DMS 273 (cell line): ENCODE results near the gene CYP2S1.

Experiments
- DNase-seq: peaks from one replicate; lab custom pipeline; 2025; ENCODE audit not compliant: unreplicated experiment; lab: John Stamatoyannopoulos, UW

CYP2S1 gene

DNA sequence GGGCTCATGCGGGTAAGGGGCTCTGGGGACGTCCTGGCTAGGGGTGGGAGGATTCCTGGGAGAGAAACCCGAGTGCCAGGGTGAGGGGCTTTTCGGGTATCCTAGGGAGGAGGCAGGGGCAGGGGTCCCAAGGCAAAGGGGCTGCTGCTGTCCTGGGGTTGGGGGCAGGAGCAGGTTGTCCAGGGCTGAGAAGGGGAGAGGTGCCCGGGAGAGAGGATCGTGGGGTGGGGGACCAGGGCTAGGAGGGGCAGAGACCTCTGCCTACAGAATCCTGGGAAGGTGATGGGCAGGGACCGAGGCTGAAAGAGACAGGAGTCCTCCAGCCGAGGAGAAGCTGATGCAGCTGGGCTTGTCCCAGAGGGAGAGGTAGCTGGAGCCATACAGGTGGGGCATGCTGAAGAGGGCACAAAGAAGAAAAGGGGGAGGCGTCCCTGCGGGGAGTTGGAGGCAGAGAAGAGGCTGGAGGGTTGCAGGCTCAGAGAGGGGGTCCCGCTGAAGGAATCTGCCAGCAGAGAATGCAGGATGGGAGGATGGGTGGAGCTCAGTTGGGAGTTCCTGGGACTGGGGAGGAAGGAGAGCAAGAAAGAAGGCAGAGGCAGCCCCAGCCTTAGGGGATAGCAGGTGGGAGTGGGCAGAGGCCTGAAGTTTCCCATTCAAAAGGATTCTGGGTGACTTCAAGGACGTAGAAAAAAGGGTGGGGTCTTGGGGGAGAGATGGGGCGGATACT lies 574 bp downstream of the CYP2S1 start:
- DNase-seq = no peak

DNA sequence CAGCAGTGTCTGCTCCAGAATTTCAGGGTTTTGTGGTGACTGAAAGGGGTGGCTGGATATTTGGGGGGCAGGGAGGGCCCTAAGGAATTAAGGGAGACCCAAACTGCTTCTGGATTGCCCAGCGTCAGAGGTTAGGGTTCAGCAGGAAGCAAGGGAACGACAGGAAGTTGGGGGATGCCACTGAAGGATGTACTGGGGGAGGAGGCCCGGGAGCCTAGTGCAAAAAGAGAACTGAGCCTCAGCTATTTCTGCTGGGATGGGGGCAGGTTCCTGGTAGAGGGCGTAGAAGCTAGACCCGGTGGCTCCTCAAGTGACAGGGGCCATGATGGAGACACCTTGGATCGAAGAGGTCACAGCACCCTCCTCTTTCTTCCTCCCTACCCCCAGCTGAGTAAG lies 1.1 kb downstream of the CYP2S1 start:
- no peak for DNase-seq

GRCh38 chr19:41195675-41196497 lies 2.9 kb downstream of the CYP2S1 start:
- no peak for DNase-seq

DNA sequence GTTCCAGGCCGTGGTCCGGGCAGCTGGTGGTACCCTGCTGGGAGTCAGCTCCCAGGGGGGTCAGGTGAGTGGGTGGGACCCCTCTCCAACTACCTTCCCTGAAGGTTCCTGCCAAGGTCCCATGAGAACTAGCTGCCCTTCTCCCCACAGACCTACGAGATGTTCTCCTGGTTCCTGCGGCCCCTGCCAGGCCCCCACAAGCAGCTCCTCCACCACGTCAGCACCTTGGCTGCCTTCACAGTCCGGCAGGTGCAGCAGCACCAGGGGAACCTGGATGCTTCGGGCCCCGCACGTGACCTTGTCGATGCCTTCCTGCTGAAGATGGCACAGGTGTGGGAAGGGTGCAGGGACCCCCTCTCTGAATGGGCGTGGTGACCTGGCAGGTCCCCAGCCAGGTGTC lies 5.5 kb downstream of the CYP2S1 start:
- DNase-seq = no peak

- DNase-seq = no peak
Measured at GRCh38 chr19:41203371-41203770, 10.4 kb downstream of the CYP2S1 start.

- peak; percentile 85 for DNase-seq
Measured at GRCh38 chr19:41204338-41204737, 11.3 kb downstream of the CYP2S1 start.

- no peak for DNase-seq
Measured at GRCh38 chr19:41205995-41206394, 13.0 kb downstream of the CYP2S1 start.

GRCh38 chr19:41206456-41206855 lies 13.4 kb downstream of the CYP2S1 start:
- DNase-seq = no peak

GRCh38 chr19:41206926-41207750 lies 14.1 kb downstream of the CYP2S1 start:
- no peak for DNase-seq

DNA sequence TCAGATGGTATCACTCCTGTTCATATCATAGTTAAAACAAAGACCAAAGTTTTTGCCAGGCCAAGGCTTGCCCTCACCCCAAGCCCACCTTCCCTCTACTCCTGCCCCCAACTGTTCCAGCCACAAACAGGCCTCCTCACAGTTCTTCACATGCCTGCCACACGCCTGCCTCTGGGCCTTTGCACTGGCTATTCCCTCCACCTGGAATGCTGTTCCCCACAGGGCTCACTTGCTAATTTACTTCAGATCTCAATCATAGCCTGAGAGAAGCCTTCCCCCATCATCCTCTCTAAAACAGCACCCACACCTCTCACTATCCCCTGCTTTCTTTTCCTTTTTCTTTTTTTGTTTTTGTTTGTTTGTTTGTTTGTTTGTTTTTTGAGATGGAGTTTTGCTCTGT lies 21.1 kb downstream of the CYP2S1 start:
- DNase-seq = no peak

DNA sequence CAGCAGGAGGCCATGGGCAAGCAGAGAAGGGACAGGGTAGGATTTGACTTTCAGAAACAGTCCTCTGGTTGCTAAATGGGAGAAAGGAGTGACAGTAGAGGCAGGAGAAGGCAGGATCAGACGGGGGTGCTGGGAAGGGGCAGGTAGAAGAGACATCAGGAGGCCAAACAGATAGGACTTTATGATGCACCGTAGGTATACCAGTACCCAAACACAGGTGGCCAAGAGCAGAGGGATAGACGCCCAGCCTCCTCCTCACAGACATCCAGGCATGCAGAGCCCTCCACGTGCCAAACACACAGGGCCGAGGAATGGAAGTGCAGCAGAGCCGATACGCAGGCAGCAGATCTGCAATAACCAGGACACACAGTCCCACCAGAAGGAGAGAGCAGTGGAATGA lies 24.7 kb downstream of the CYP2S1 start:
- no peak for DNase-seq

GRCh38 chr19:41218249-41218614 lies 25.2 kb downstream of the CYP2S1 start:
- DNase-seq = no peak

- DNase-seq = no peak
Measured at GRCh38 chr19:41218615-41219507, 25.8 kb downstream of the CYP2S1 start, which contains the start of gene AXL. TSS of gene AXL (plus strand) at chr19:41219223. CDS start at chr19:41219393, 170 bp downstream.

- DNase-seq = no peak
Measured at GRCh38 chr19:41219924-41220567, 27.0 kb downstream of the CYP2S1 start.

- DNase-seq = no peak
Measured at GRCh38 chr19:41220811-41221210, 27.8 kb downstream of the CYP2S1 start.

GRCh38 chr19:41221514-41222205 lies 28.6 kb downstream of the CYP2S1 start:
- DNase-seq = no peak

DNA sequence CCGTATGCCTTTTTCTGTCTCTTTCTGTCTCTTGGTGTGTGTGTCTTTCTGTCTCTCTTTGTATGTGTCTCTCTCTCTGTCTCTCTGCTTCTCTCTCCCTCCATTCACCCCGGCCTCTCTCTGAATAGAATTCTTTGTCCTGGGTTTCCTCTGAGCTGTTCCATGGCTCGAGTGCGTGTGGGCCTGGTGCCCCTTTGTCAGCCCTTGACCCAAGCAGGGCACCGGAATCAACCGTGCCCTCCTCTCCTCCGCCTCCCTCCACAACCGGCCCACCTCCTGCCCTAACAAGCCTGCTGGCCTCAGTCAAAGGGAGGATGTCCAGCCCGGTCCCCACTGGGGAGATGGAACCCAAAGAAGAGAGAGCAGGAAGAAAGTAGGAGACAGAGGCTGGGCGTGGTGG lies 29.2 kb downstream of the CYP2S1 start:
- no peak for DNase-seq

DNA sequence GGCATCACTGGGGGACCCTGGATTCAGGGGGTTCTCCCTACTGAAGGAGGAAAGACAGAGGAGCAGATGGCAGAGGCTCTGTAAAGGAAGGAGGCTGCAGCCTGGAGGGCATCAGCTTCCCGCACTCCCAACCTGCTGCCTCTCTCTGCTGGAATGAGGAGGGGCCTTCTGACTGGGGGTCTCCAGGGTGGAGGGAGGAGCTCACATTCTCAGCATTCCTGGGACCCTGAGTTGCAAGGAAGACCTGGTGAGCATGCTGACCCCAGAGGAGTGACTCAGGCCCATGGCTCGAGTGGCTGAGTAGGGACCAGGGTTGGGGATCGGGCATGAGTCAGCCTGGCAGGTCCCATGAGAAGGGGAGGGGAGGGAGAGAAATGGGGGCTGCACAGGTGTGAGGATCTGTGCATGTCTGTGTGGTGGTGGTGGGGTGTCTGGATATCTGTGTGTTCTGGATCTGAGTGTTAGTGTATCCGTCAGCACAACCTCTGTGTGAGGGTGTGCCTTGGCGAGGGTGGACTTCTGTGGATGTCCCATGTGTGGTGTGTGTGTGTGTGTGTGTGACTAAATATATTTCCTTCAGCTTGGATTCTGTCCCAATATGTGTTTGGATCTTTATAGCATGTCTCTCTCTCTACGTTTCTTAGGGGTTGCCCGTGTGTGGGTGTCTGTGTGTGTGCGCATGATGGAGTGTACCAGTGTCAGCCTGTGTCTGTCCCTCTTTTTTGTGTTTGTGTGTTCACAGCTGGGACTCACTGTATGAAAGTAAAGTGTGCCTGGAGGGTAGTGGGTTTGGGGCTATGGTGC lies 30.6 kb downstream of the CYP2S1 start:
- DNase-seq = no peak

- DNase-seq = no peak
Measured at GRCh38 chr19:41224632-41225031, 31.6 kb downstream of the CYP2S1 start.
